ENCODE results near the gene SLC4A2.

Gene SLC4A2

DNA sequence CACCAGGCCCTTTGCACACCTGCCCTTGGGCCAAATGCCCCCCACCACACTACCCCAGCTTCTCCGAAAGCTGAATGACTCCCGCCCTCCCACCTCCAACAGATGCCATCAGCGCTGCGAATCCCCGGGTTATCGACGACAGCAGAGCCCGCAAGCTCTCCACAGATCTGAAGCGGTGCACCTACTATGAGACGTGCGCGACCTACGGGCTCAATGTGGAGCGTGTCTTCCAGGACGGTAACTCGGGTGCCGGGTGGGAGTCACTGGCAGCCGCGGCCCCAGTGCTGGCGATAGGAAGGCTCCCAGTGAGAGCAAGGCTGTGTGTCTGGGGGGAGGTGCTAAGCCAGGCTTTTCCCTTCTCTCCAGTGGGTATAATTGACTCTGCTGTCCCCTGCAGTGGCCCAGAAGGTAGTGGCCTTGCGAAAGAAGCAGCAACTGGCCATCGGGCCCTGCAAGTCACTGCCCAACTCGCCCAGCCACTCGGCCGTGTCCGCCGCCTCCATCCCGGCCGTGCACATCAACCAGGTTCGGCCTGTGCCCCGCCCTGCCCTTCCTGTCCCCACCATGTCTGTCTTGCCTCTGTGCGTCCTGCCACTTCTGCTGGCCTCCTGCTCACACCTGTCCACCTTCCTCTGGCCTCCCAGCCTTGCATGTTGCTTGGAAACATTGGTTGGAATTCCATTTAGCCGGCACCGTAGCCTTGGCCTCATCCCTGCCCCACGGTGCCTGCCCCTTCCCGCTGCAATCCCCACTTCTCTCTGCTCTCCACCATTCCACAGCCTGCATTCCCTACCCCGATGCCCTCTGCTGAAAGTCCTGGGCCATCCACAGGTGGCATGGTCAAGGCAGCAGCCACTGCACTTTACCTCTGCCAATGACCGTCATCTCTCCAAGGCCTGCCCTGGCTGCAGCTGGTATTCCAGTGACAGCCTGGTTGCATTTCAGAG is 59.0 kb downstream of the SLC4A2 start:
- no peak overlapping the region for H3K4me3 ChIP-seq (ENCODE audit: low read depth in 1 of 2, low read length in 2 of 2)
- H3K27ac ChIP-seq (ENCODE audit: low read length), result no peak overlapping the region
- no peaks in the 10 kb centered on the region for H3K27me3 ChIP-seq (ENCODE audit: low read depth, low read length)
- H3K4me1 ChIP-seq (ENCODE audit: control insufficient read depth in 1 of 2, insufficient read depth in 2 of 2, low read length in 2 of 2), result peaks cover 0 to 10% of the 10 kb centered on the region in 2 donors
- peaks cover 12 to 56% of the 10 kb centered on the region in 2 donors for H3K36me3 ChIP-seq (ENCODE audit: control insufficient read depth in 1 of 2, insufficient read depth in 2 of 2, low read length in 2 of 2)
- H3K9me3 ChIP-seq (ENCODE audit: control insufficient read depth in 1 of 2, low read length in 2 of 2), result no peaks in the 10 kb centered on the region

DNA sequence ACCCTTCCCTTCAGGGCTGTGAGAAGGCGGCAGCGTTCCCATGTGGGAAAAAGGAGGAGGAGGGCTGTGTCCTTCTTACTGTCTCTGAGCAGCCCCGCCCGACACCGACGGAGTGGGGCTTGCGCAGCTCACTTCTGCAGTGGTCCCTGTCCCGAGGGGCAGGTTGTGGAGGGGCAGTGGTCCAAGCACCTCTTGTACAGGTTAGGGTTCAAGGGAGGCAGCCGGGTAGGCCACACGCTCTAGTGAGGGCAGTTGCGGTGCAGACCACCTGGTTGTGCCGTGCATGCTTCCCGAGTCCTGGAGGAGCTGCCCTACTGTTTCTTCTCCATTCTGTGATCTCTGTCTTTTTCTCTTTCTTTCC is 59.6 kb downstream of the SLC4A2 start:
- H3K4me1 ChIP-seq (ENCODE audit: control insufficient read depth in 1 of 2, insufficient read depth in 2 of 2, low read length in 2 of 2), result peaks cover 0 to 10% of the 10 kb centered on the region in 2 donors
- no peak overlapping the region for H3K27ac ChIP-seq (ENCODE audit: low read length)
- no peaks in the 10 kb centered on the region for H3K9me3 ChIP-seq (ENCODE audit: control insufficient read depth in 1 of 2, low read length in 2 of 2)
- peaks cover 12 to 62% of the 10 kb centered on the region in 2 donors for H3K36me3 ChIP-seq (ENCODE audit: control insufficient read depth in 1 of 2, insufficient read depth in 2 of 2, low read length in 2 of 2)
- H3K27me3 ChIP-seq (ENCODE audit: low read depth, low read length), result no peaks in the 10 kb centered on the region
- no peak overlapping the region for H3K4me3 ChIP-seq (ENCODE audit: low read depth in 1 of 2, low read length in 2 of 2)

DNA sequence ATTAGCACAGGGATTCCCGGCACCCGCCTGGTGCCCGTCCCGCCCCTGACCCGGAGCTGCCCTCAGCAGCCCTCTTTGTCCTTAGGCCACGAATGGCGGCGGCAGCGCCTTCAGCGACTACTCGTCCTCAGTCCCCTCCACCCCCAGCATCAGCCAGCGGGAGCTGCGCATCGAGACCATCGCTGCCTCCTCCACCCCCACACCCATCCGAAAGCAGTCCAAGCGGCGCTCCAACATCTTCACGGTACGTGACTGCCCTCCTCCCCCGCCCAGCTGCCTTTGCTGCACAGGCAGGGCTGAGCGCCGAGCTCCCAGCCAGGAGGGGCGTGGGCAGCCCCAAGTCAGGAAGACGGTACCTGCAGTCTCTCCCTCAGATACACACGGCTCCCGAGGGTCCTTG is 60.5 kb downstream of the SLC4A2 start:
- Histone ChIP-seq H3K9me3 (ENCODE audit: control insufficient read depth in 1 of 2, low read length in 2 of 2) (no peaks in the 10 kb centered on the region), H3K4me3 (ENCODE audit: low read depth in 1 of 2, low read length in 2 of 2) (no peak overlapping the region), H3K36me3 (ENCODE audit: control insufficient read depth in 1 of 2, insufficient read depth in 2 of 2, low read length in 2 of 2) (peaks cover 21 to 63% of the 10 kb centered on the region in 2 donors), H3K27me3 (ENCODE audit: low read depth, low read length) (no peaks in the 10 kb centered on the region), H3K4me1 (ENCODE audit: control insufficient read depth in 1 of 2, insufficient read depth in 2 of 2, low read length in 2 of 2) (peaks cover 0 to 6% of the 10 kb centered on the region in 2 donors), H3K27ac (ENCODE audit: low read length) (no peak overlapping the region)

DNA sequence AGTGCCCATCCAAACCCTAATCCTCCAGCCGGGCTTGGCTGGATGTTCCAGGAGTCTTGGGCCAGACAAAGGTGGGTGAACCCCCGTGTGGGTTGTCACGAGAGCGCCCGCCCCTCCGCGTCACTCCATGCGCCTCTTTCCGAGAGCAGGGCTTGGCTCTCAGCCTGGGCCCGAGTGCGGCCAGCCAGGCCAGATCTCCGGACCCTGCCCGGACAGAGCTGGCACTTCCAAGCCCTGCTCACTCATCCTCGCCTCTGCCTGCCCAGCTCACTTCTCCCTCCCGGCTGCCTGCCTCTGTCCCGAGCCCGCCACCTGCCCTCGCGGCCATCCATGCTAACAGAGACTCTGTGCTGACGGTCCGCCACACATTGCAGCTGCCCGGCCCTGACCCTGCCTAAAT is 61.5 kb downstream of the SLC4A2 start:
- Histone ChIP-seq H3K4me1 (ENCODE audit: control insufficient read depth in 1 of 2, insufficient read depth in 2 of 2, low read length in 2 of 2) (peaks cover 0 to 1% of the 10 kb centered on the region in 2 donors), H3K36me3 (ENCODE audit: control insufficient read depth in 1 of 2, insufficient read depth in 2 of 2, low read length in 2 of 2) (peaks cover 21 to 64% of the 10 kb centered on the region in 2 donors), H3K9me3 (ENCODE audit: control insufficient read depth in 1 of 2, low read length in 2 of 2) (no peaks in the 10 kb centered on the region), H3K27me3 (ENCODE audit: low read depth, low read length) (no peaks in the 10 kb centered on the region), H3K27ac (ENCODE audit: low read length) (no peak overlapping the region), H3K4me3 (ENCODE audit: low read depth in 1 of 2, low read length in 2 of 2) (no peak overlapping the region)

DNA sequence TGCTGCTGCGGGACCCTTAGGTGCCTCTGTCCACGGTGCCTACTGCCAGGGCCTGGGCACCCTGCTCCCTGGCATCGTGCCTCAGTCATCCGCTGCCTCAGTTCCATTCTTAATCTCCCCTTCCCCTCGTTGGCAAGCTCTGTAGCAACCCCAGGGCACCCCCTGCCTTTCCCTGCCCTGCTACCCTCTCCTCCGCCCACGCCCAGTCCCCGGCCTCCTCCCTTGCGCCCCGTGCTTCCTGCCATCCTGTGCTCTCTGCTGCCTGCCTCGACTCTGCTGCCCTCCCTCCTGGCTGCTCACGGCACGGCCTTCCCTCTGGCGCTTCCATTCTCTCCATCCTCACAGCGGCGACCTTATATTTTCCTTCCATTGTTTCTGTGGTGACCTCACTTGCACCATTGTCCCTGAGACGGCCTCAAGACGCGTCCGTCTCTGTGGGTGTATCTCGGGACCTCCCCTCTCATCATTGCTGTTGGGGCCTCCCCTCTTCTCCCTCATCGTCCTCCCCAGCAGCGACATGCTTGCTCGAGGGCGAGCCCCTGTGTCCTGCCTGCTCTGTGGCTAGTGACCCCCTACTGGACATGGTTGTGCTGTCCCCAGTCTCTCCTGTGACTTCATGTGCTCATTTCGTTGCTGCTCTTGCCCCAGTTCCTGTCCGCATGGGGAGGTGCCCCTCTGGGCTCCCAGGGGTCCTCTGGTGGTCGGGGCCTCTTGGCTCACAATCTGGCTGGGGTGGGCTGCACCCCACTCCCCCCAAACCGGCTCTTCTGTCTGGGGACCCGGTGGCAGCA is 62.2 kb downstream of the SLC4A2 start:
- no peak overlapping the region for H3K4me3 ChIP-seq (ENCODE audit: low read depth in 1 of 2, low read length in 2 of 2)
- no peak overlapping the region for H3K27ac ChIP-seq (ENCODE audit: low read length)
- peaks cover 0 to 3% of the 10 kb centered on the region in 2 donors for H3K4me1 ChIP-seq (ENCODE audit: control insufficient read depth in 1 of 2, insufficient read depth in 2 of 2, low read length in 2 of 2)
- no peaks in the 10 kb centered on the region for H3K27me3 ChIP-seq (ENCODE audit: low read depth, low read length)
- peaks cover 21 to 64% of the 10 kb centered on the region in 2 donors for H3K36me3 ChIP-seq (ENCODE audit: control insufficient read depth in 1 of 2, insufficient read depth in 2 of 2, low read length in 2 of 2)
- no peaks in the 10 kb centered on the region for H3K9me3 ChIP-seq (ENCODE audit: control insufficient read depth in 1 of 2, low read length in 2 of 2)

DNA sequence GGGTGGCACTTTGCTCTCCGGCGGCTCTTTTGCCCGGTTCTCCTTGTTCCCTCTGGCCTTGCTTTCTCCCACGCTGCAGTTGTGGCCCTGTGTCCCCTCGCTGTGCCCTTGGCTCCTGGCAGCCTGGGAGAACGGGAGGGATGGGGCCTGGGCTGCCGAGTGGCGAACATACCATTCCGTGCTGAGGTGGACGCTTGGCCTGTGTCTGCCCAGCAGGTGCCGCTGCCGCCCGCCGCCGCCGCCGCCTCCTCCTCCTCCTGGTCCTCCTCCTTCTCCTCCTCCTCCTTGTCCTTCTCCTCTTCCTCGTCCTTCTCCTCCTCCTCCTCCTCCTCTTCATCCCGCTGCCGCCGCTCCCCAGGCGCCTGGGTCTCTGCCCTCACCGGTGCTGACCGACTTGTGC is 62.9 kb downstream of the SLC4A2 start:
- H3K36me3 ChIP-seq (ENCODE audit: control insufficient read depth in 1 of 2, insufficient read depth in 2 of 2, low read length in 2 of 2), result peaks cover 21 to 67% of the 10 kb centered on the region in 2 donors
- no peak overlapping the region for H3K27ac ChIP-seq (ENCODE audit: low read length)
- H3K4me1 ChIP-seq (ENCODE audit: control insufficient read depth in 1 of 2, insufficient read depth in 2 of 2, low read length in 2 of 2), result peaks cover 0 to 3% of the 10 kb centered on the region in 2 donors
- H3K4me3 ChIP-seq (ENCODE audit: low read depth in 1 of 2, low read length in 2 of 2), result no peak overlapping the region
- H3K9me3 ChIP-seq (ENCODE audit: control insufficient read depth in 1 of 2, low read length in 2 of 2), result no peaks in the 10 kb centered on the region
- H3K27me3 ChIP-seq (ENCODE audit: low read depth, low read length), result no peaks in the 10 kb centered on the region

DNA sequence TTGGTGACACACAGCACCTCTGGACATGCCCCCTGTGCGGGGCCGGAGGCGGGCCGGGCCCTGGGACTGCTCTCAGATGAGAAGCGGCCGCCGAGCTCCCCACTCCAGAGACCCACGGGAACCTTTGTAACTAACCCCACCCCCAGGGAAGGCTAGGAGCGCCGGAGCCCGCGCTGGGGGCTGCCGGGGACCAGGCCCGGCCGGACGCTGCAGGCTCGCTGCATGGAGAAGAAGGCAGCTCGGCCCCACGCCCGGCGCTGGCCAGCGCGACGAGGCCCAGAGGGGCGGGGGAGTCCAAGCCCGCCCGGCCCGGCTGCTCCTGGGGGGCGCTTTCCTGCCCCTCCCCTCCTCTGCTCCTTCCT is 63.4 kb downstream of the SLC4A2 start:
- Histone ChIP-seq H3K27ac (ENCODE audit: low read length) (no peak overlapping the region), H3K4me3 (ENCODE audit: low read depth in 1 of 2, low read length in 2 of 2) (no peak overlapping the region), H3K9me3 (ENCODE audit: control insufficient read depth in 1 of 2, low read length in 2 of 2) (no peaks in the 10 kb centered on the region), H3K36me3 (ENCODE audit: control insufficient read depth in 1 of 2, insufficient read depth in 2 of 2, low read length in 2 of 2) (peaks cover 21 to 70% of the 10 kb centered on the region in 2 donors), H3K4me1 (ENCODE audit: control insufficient read depth in 1 of 2, insufficient read depth in 2 of 2, low read length in 2 of 2) (peaks cover 0 to 3% of the 10 kb centered on the region in 2 donors), H3K27me3 (ENCODE audit: low read depth, low read length) (no peaks in the 10 kb centered on the region)

DNA sequence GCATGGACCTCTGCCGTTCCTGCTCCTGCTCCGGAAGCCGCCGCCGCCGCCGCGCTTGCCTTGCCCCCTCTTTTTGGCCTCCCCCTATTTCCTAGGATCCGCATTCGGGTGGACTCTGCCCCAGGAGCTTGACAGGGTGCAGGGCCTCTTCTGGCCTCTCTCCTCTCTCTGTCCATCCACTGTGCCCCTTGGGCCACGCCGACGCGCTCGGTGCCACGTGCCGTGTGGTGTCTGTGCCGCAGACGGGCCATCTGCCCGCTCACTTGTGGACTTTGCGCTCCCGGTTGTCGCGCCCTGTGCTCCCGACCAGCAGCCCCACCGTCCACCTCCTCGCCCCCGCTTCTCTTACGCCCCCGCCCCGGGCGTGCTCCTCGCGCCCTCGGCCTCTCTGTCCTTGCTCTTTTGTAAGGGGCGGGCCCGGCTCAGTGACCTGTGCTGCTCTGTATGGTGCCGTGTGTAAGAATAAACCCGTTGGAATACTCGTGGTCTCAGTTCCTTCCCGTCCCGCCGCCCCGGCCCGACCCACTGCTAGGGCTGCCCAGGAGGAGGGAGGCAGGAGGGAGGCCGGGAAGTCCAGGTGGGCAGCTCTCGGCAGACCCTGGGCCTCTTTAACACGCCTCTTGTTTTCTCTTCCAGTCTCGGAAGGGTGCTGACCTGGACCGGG is 63.9 kb downstream of the SLC4A2 start:
- no peaks in the 10 kb centered on the region for H3K27me3 ChIP-seq (ENCODE audit: low read depth, low read length)
- peaks cover 26 to 69% of the 10 kb centered on the region in 2 donors for H3K36me3 ChIP-seq (ENCODE audit: control insufficient read depth in 1 of 2, insufficient read depth in 2 of 2, low read length in 2 of 2)

DNA sequence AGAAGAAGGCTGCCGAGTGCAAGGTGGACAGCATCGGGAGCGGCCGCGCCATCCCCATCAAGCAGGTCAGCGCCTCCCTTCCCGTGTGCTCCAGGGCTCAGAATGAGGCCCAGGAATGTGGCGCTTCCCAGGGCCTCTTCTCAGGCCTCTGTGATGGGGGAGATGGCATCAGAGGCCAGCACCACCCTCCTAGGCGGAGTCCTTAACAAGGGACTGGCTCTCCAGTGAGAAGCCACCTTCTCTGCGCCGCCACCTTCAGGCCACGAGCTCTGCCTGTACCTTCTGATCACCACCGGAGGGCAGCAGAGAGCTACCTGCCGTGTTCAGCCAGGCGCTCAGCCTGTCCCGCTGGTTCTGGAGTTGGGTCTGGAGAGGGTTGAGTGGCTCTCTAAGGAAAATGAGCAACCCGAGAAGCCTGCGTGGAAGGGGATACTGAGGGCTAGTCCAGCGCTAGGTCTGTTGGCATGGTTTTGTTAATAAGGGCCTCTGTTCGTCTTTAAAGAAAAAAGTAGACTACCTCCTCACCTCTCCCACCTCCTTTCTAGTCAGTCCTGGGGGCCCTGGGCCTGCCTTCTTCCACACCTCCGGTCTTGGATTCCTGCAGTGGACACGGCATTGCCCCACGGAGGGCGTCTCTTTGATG is 64.6 kb downstream of the SLC4A2 start:
- Histone ChIP-seq H3K9me3 (ENCODE audit: control insufficient read depth in 1 of 2, low read length in 2 of 2) (no peaks in the 10 kb centered on the region), H3K36me3 (ENCODE audit: control insufficient read depth in 1 of 2, insufficient read depth in 2 of 2, low read length in 2 of 2) (peaks cover 24 to 69% of the 10 kb centered on the region in 2 donors), H3K27me3 (ENCODE audit: low read depth, low read length) (no peaks in the 10 kb centered on the region), H3K4me1 (ENCODE audit: control insufficient read depth in 1 of 2, insufficient read depth in 2 of 2, low read length in 2 of 2) (peaks cover 0 to 3% of the 10 kb centered on the region in 2 donors), H3K4me3 (ENCODE audit: low read depth in 1 of 2, low read length in 2 of 2) (no peak overlapping the region), H3K27ac (ENCODE audit: low read length) (no peak overlapping the region)

More for the DNA sequence above, 63.9 kb downstream of the SLC4A2 start:
- Histone ChIP-seq H3K27ac (ENCODE audit: low read length) (no peak overlapping the region), H3K4me1 (ENCODE audit: control insufficient read depth in 1 of 2, insufficient read depth in 2 of 2, low read length in 2 of 2) (peaks cover 0 to 3% of the 10 kb centered on the region in 2 donors), H3K9me3 (ENCODE audit: control insufficient read depth in 1 of 2, low read length in 2 of 2) (no peaks in the 10 kb centered on the region), H3K4me3 (ENCODE audit: low read depth in 1 of 2, low read length in 2 of 2) (no peak overlapping the region)

DNA sequence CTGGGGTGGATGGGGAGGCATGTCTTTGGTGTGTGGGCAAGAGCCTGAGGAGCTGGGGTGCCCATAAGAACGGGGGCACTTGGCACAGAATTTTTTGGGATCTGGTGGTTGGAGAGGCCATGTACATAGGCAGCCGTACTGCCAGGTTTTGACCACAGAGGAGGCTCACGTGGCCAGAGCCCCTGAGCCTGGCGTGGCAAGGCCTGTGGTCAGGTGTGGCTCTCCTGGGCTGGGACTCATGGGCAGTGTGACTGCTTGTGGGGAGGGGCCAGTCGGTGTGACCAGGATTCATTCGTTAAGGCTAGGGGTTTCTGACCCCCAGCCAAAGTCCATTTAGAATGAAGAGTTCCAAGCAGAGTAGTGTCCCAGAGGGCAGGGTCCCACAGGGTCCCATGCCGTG is 65.1 kb downstream of the SLC4A2 start:
- H3K27me3 ChIP-seq (ENCODE audit: low read depth, low read length), result no peaks in the 10 kb centered on the region
- peaks cover 0 to 3% of the 10 kb centered on the region in 2 donors for H3K4me1 ChIP-seq (ENCODE audit: control insufficient read depth in 1 of 2, insufficient read depth in 2 of 2, low read length in 2 of 2)
- no peak overlapping the region for H3K4me3 ChIP-seq (ENCODE audit: low read depth in 1 of 2, low read length in 2 of 2)
- H3K9me3 ChIP-seq (ENCODE audit: control insufficient read depth in 1 of 2, low read length in 2 of 2), result no peaks in the 10 kb centered on the region
- peaks cover 19 to 69% of the 10 kb centered on the region in 2 donors for H3K36me3 ChIP-seq (ENCODE audit: control insufficient read depth in 1 of 2, insufficient read depth in 2 of 2, low read length in 2 of 2)
- H3K27ac ChIP-seq (ENCODE audit: low read length), result no peak overlapping the region

Data from muscle layer of duodenum (tissue), 2 donors.